MM.1S (cell line): ENCODE results near the gene MRAP2.

Source experiments
- DNase-seq: peaks from one replicate; pipeline ENCODE4 v3.0.0-alpha.2; 2015
- H2AFZ ChIP-seq: fragments of 300-600 bp; sonication (generic); 2 replicates; pipeline ENCODE4 v1.6.0; 2016; ENCODE audit warnings: antibody characterized with exemption, low read length
- H3F3A ChIP-seq: fragments of 300-600 bp; sonication (generic); 2 replicates; pipeline ENCODE4 v1.6.1; 2016; ENCODE audit warnings: mild to moderate bottlenecking, antibody characterized with exemption, low read length, moderate library complexity, mixed read lengths; ENCODE audit not compliant: insufficient read depth
- H3K27ac ChIP-seq: fragments of 300-600 bp; sonication (generic); 2 replicates; pipeline ENCODE4 v1.5.1; 2016; ENCODE audit warnings: mild to moderate bottlenecking, low read length
- H3K27me3 ChIP-seq: fragments of 300-600 bp; sonication (generic); replicated peaks from 2 replicates; pipeline ENCODE4 v1.6.0; 2016; ENCODE audit warnings: low read length; ENCODE audit not compliant: insufficient read depth
- H3K36me3 ChIP-seq: fragments of 300-600 bp; sonication (generic); replicated peaks from 2 replicates; pipeline ENCODE4 v1.6.1; 2016; ENCODE audit warnings: mild to moderate bottlenecking, low read length, mixed read lengths; ENCODE audit not compliant: insufficient read depth
- H3K4me1 ChIP-seq: fragments of 300-600 bp; sonication (generic); 2 replicates; pipeline ENCODE4 v1.6.1; 2016; ENCODE audit warnings: low read length, mixed read lengths
- H3K4me2 ChIP-seq: fragments of 300-600 bp; sonication (generic); 2 replicates; pipeline ENCODE4 v1.6.0; 2016; ENCODE audit warnings: low read depth, low read length
- H3K4me3 ChIP-seq: fragments of 300-600 bp; sonication (generic); 2 replicates; pipeline ENCODE4 v1.5.1; 2016; ENCODE audit warnings: low read length, mixed read lengths
- H3K79me2 ChIP-seq: fragments of 300-600 bp; sonication (generic); 2 replicates; pipeline ENCODE4 v1.6.1; 2016; ENCODE audit warnings: mixed run types, low read length, mixed read lengths
- H3K9ac ChIP-seq: fragments of 300-600 bp; sonication (generic); 2 replicates; pipeline ENCODE4 v1.6.1; 2016; ENCODE audit warnings: low read length, mixed read lengths
- H3K9me2 ChIP-seq: fragments of 300-600 bp; sonication (generic); replicated peaks from 2 replicates; pipeline ENCODE4 v1.6.1; 2016; ENCODE audit warnings: mild to moderate bottlenecking, low read length, mixed read lengths; ENCODE audit not compliant: insufficient read depth
- H3K9me3 ChIP-seq: fragments of 300-600 bp; sonication (generic); replicated peaks from 2 replicates; pipeline ENCODE4 v1.6.1; 2016; ENCODE audit warnings: mild to moderate bottlenecking, low read length, mixed read lengths; ENCODE audit not compliant: insufficient read depth
- H4K20me1 ChIP-seq: fragments of 300-600 bp; sonication (generic); 2 replicates; pipeline ENCODE4 v1.6.1; 2016; ENCODE audit warnings: mild to moderate bottlenecking, low read length, moderate library complexity, mixed read lengths; ENCODE audit not compliant: insufficient read depth
- CTCF ChIP-seq: fragments of 300-600 bp; sonication (generic); IDR thresholded peaks from 2 replicates; pipeline ENCODE4 v1.5.1; 2016; ENCODE audit warnings: antibody characterized with exemption, low read length, mixed read lengths
- EZH2 ChIP-seq: fragments of 300-600 bp; sonication (generic); optimal IDR thresholded peaks from 2 replicates; pipeline ENCODE3; 2017; ENCODE audit warnings: low read depth, mild to moderate bottlenecking, antibody characterized with exemption, low read length, mixed read lengths
- EZH2phosphoT487 ChIP-seq: fragments of 300-600 bp; sonication (generic); IDR thresholded peaks from 2 replicates; pipeline ENCODE4 v1.6.1; 2018; ENCODE audit warnings: antibody characterized with exemption, low read length

The MRAP2 gene

GRCh38 chr6:84139311-84139710 lies 105.7 kb downstream of the MRAP2 start:
- Histone ChIP-seq H3K9ac (no peak overlapping the region), H3K4me2 (no peak overlapping the region), H3K27me3 (no peaks in the 10 kb centered on the region), H3K36me3 (no peaks in the 10 kb centered on the region), H3K9me3 (no peaks in the 10 kb centered on the region), H3K79me2 (no peaks in the 10 kb centered on the region), H4K20me1 (no peaks in the 10 kb centered on the region), H2AFZ (no peak overlapping the region), H3K4me1 (no peaks in the 10 kb centered on the region), H3F3A (no peaks in the 10 kb centered on the region), H3K9me2 (no peaks in the 10 kb centered on the region), H3K4me3 (no peak overlapping the region), H3K27ac (no peak overlapping the region)
- DNase-seq, result no peak
- no peak for TF ChIP-seq EZH2
- TF ChIP-seq EZH2phosphoT487, result no peak
- TF ChIP-seq CTCF, result no peak
